ENCODE measurements around the gene GTF2F1. TPM values are rescaled to one million over a fixed set of nuclear protein-coding genes. Genes with fewer than 3 reads are reported as not detected.
A peak's percentile ranks its signal among the peaks of the same experiment; 100 is the strongest.

GTF2F1 gene
- total RNA-seq, 4 donors from 2014 or later = 50.8 to 57.0 (median 51.4) TPM

- peaks cover 17 to 27% of the 10 kb centered on the region in 2 donors for H3K36me3 ChIP-seq
- H3K27ac ChIP-seq = peak overlapping the region; percentile 89 to 99 (median 90)
Observed at GRCh38 chr19:6392221-6393073, 517 bp downstream of the GTF2F1 start.

GRCh38 chr19:6387372-6387771, 5.6 kb downstream of the GTF2F1 start:
- Histone ChIP-seq H3K4me1 (peaks cover 7 to 8% of the 10 kb centered on the region in 2 donors), H3K9me3 (no peaks in the 10 kb centered on the region), H3K27me3 (no peaks in the 10 kb centered on the region), H3K27ac (no peak overlapping the region), H3K4me3 (replicated peaks in 1 of 3) (no peak overlapping the region), H3K36me3 (peaks cover 52 to 64% of the 10 kb centered on the region in 2 donors)
- DNase-seq = no peak
- TF ChIP-seq CTCF (IDR thresholded peaks at IDR 0.05) = no peak
- no peak for TF ChIP-seq POLR2A (IDR thresholded peaks at IDR 0.05)
- 96% methylated on average over 13 to 18 of the region's 19 CpGs for WGBS, 2 donors
- intact Hi-C loops (cut with DNase I) = no loop called here

More at GRCh38 chr19:6392221-6393073, 517 bp downstream of the GTF2F1 start:
- peaks cover 8 to 9% of the 10 kb centered on the region in 2 donors for H3K4me1 ChIP-seq
- 15 to 34% methylated on average over 8 to 15 of the region's 30 CpGs for WGBS, 2 donors
- TF ChIP-seq CTCF (IDR thresholded peaks at IDR 0.05) (no peak), POLR2A (IDR thresholded peaks at IDR 0.05) (no peak)
- DNase-seq = no peak
- H3K27me3 ChIP-seq = no peaks in the 10 kb centered on the region
- intact Hi-C loops (cut with DNase I) = no loop called here
- no peaks in the 10 kb centered on the region for H3K9me3 ChIP-seq
- peak overlapping the region; percentile 64 to 83 (median 69) for H3K4me3 ChIP-seq (replicated peaks in 1 of 3)

GRCh38 chr19:6384381-6384780, 8.6 kb downstream of the GTF2F1 start:
- Histone ChIP-seq H3K9me3 (no peaks in the 10 kb centered on the region), H3K4me1 (no peaks in the 10 kb centered on the region), H3K27ac (no peak overlapping the region), H3K4me3 (replicated peaks in 1 of 3) (no peak overlapping the region), H3K27me3 (no peaks in the 10 kb centered on the region), H3K36me3 (peaks cover 80 to 86% of the 10 kb centered on the region in 2 donors)
- no peak for DNase-seq
- intact Hi-C loops (cut with DNase I) = no loop called here
- WGBS, 2 donors = 96% methylated on average over 4 of the region's 4 CpGs
- TF ChIP-seq POLR2A (IDR thresholded peaks at IDR 0.05) (no peak), CTCF (IDR thresholded peaks at IDR 0.05) (no peak)

GRCh38 chr19:6383188-6383587, 9.8 kb downstream of the GTF2F1 start:
- Histone ChIP-seq H3K9me3 (no peaks in the 10 kb centered on the region), H3K36me3 (peaks cover 71 to 78% of the 10 kb centered on the region in 2 donors), H3K4me1 (peaks cover 3 to 5% of the 10 kb centered on the region in 2 donors), H3K4me3 (replicated peaks in 1 of 3) (no peak overlapping the region), H3K27ac (no peak overlapping the region), H3K27me3 (no peaks in the 10 kb centered on the region)
- intact Hi-C loops (cut with DNase I) = no loop called here
- WGBS, 2 donors = 97% methylated on average over 19 of the region's 19 CpGs
- TF ChIP-seq CTCF (IDR thresholded peaks at IDR 0.05) = no peak
- no peak for TF ChIP-seq POLR2A (IDR thresholded peaks at IDR 0.05)
- no peak for DNase-seq

All from thyroid gland (tissue), 4 donors.